GM18873 (cell line): Measurements from ENCODE around the gene DSCAML1.

Experiments used
- ATAC-seq: cut with Tn5 transposase; IDR thresholded peaks from one replicate; pipeline ENCODE4 v1.9.1; 2021; ENCODE audit warnings: mild to moderate bottlenecking, moderate library complexity, moderate number of reproducible peaks; ENCODE audit not compliant: unreplicated experiment, low FRiP score

DSCAML1 gene

DNA sequence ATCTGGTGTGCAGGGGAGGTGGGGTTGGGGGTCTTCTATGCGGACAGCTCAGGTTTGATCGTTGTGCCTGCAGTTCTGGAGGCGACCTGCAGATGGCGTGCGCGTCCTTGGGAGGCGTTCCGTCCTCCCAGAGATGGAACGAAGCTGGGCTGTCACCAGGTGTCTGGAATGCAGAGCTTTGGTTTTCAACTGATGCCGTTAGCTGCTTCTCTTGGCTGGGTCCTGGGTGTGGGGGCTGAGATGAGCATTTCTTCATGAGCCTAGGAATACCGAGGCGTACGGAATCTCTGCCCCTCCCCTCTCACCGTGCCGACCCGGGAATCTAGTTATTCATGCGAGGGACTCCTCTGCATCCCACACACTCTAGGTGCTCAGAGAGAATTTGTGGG, 370.7 kb downstream of the DSCAML1 start:
- ATAC-seq: no peak

DNA sequence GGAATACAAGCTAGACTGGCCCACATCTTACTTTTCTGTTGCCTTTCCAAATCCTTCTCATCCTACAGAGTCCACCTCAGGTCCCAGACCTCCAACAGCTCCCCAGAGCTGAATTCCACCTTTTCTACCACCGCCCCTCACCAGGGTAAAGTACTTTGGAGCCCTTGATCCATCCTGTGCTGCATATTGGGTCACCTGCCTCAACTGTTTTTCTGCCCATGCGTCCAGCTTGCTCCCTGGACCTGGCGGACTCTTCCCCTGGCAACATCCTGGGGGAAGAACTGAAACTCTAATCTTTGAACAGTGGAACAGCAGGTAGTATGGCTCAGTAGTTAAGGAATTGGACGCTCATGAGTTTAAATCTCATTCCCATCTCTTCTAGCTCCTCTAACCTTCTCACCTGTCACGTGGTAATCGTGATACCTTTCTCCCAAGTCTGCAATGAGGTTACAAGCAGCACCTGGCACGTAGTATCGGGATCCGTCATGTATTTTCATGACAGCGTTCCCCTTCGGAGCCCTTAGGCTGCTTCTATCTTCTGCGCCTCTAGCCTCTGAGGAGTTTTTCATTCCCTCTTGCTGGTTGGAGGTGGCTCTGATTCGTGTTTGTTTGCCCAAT, 371.2 kb downstream of the DSCAML1 start:
- ATAC-seq: no peak

- ATAC-seq: no peak
Observed at GRCh38 chr11:117424781-117425180, 372.2 kb downstream of the DSCAML1 start.

DNA sequence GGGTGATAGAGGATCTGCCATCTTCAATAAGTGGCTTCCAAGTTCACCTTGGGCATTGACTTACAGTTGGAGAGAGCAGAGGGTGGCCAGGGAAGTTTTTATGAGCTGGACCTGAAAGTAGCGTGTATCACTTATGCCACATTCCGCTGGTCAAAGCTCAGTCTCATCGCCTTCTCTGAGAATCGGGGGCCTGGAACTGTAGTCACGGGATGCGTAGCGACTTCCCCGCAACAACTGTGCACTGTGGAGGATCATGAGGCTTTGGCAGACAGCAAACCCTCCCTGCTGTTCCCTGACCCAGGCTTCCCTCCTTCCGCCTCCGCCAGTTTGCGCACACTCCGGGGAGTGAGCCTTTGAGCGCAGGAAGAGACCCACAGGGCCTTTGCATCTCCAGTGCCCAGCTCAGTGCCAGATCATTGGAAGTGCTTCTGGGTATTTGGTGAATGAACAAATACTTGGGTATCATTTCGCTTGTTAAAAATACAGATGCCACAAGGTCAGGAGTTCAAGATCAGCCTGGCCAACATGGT, 373.9 kb downstream of the DSCAML1 start:
- no peak for ATAC-seq

DNA sequence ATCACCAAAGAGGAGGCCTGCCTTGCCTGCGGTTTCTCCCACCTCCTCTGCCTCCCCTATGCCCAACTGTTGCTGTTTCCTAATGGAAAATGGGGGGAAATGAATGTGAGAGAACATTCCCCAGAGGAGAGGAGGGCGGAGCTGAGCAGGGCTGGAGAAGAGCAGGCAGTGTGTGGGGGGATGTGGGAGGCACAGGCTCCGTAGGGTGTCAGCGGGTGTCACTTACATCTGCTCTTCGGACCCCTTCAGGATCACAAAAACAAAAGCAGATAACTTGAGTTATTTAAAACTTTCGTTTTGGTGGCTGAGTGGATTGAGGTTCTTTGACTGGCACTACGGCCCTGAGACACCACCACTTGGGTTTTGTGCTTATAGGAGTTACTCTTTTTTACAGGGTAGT, 375.5 kb downstream of the DSCAML1 start:
- ATAC-seq: no peak

GRCh38 chr11:117421041-117421440, 376.0 kb downstream of the DSCAML1 start:
- ATAC-seq: no peak

- ATAC-seq: no peak
Observed at GRCh38 chr11:117420598-117420997, 376.4 kb downstream of the DSCAML1 start.

DNA sequence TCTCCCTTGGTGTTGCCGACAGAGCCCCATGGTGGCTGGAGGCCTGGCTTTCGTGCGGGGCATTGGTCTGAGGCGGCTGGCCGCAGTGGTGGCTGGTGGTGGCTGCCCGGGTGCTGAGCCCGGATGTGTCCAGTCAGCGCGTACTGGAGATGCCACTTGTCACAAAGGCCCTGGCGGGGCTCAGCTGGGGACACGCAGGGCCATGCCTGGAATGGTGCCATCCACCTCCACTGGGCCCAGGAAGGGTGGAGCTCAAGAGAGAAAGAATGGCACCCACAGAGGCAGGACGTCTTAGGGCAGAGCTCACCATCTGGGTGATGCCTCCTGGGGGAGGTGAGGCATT, 376.9 kb downstream of the DSCAML1 start:
- ATAC-seq: no peak

- no peak for ATAC-seq
Observed at GRCh38 chr11:117419482-117420142, 377.4 kb downstream of the DSCAML1 start.

GRCh38 chr11:117418737-117419481, 378.1 kb downstream of the DSCAML1 start:
- ATAC-seq: no peak

- no peak for ATAC-seq
Observed at GRCh38 chr11:117417856-117418255, 379.2 kb downstream of the DSCAML1 start.

DNA sequence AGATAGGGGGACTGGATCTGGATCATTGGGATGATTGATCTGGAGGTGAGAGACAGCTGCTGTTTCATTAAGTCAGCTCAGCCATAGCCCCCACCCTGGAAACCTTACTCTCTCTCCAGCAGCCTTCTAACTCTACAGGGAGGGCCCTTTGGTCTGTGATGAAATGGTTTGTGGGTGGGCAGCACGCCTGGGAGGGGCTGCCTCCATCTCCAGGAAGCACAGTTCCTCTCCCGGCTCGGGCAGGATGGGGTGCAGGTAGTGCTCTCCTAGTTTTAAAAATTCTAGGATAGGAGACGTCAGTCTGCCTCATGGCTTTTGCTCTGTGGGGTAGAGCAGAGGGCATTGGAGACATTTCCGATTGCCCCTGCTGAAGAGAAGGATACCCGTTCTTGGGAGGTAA, 379.7 kb downstream of the DSCAML1 start:
- ATAC-seq: no peak

- ATAC-seq: no peak
Observed at GRCh38 chr11:117415358-117415896, 381.6 kb downstream of the DSCAML1 start.

DNA sequence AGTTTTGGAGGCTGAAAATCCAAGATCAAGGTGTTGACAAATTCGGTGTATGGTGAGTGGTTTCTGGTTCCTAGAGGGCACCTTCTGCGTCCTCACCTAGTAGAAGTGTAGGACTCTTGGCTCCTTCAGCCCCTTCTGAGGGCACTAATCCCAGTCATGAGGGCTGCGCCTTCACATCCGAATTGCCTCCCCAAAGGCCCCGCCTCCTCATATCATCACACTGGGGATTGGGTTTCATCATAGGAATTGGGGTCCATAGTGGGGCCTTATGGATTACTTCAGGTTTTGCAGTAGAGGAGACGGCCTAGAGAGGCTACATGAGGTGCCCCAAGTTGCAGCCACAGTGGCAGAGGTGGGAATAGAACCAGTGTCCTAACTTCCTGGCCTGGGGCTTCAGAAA, 382.3 kb downstream of the DSCAML1 start:
- ATAC-seq: no peak

DNA sequence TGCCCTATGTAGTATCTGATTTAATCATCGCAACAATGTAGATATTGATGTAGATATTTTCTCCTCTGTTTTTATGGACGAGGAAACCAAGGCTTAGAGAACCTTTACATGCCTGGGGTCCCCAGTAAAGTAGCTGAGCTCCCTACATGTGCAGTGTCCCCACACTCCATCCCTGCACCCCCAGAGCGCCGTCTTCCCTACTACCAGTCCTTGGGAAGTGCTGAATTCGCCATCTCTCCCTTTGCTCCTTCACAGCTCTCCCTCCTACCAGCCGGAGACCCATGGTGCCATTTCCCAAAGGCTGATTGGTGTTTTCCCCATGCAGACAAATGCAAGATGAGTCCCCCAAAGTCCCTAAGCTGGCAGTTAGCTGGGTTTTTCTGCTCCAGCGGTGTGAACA, 383.4 kb downstream of the DSCAML1 start:
- ATAC-seq: no peak

DNA sequence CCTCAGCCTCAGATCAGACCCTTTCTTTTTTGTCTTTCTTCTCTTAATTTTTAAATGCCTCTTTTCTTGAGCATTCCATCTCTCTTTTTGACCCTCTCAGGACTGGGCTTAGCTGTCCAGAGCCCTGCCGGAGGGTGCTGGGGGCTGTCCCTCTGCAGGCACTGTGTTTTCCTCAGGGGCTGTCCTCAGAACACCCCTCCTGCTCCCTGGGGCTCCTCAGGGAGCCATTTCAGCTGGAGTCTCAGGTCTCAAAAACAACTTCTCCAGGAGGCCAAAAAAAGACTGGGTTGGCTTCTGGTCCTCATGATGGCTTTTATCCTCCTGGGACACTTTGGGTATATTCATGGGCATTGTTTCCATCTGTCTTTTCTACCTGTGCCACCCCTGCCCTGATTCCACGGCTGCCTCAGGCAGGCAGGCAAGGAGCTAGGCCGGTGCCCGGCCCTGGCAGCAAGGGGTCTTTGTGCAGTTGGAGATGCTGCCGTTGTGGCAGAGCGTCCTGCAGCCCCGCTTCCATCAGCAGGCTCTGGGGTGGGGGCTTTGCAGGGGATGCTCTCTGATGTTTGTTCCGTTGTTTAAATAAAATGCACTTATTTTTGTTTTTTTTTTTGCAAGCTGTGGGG, 384.3 kb downstream of the DSCAML1 start:
- no peak for ATAC-seq

- ATAC-seq: no peak
Observed at GRCh38 chr11:117412176-117412575, 384.8 kb downstream of the DSCAML1 start.

DNA sequence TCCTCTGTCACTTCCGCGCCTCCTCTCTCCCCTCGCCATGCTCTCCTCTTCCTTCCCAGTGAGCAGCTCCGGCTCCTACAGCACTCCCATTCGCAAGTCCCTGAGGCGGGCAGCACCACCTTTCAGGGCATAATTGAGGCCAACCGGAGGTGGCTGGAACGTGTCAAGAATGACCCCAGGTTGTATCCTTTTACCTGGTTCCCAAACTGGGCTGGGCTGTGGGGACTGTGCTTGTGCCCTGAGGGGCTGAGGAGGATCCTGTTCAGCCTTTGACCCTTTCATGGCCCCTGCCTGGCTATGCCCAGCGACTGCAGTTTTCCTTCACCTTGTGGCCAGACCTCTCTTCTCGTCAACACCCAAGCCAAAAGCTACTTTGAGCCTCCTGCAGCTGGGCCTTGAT, 385.3 kb downstream of the DSCAML1 start:
- no peak for ATAC-seq

DNA sequence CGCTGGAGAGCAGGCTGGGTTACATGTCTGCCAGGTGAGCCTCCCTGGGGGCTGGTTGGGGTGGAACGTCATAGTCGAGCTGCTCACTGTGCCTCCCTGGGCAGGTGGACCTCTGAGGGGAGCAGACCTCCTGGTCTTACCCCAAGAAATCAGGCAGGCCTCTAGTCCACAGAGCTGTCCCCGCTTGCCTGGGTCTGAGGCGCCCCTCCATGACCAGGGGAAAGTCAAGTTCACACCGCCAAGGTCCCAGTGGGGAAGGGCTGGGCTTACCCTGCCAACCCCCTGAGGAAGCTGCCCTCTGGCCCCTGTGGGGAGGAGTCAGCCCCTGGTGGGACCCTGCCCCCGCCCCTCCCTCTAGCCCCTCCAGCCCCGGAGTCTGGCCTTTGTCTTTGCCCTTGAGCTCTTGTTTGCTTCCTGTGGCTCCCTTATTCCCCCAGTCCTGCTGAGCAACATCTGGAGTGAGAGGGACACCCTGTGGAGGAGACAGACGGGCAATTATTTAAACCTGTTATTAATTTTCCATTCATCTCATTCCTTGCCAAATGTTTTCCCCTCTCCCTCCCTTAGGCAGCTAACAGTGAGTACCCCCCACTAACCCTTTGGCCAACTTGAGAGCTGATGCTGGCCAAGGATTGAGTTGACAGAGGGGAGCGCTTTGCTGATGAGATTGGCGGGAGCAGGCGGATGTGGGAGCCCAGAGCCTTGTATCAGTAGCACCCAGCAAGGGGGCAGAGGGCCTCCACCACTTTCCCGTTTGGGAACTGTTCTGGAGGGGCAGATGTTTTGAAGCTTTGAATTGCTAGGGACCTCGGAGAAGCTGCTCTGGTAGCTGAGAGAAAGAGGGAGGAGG, 385.9 kb downstream of the DSCAML1 start:
- ATAC-seq: no peak

DNA sequence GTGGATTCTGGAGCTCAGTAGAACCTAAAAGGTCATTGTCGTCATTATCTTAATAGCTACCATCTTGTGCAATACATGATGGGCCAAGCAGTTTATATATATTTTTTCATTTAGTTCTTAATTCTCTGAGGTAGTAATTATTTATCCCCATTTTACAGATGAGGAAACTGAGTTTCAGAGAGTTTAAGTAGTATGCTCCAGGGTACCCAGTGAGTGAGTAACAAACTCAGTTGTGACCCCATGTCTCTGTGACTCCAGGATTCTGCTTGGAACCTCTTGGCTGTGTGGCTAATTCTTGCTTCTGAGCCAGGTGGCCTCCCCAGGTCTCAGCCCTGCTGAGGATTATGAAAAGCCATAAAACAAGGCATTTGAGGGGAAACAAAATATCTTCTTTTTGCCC, 386.8 kb downstream of the DSCAML1 start:
- ATAC-seq: no peak
